Neural cell (in vitro differentiated cells): Measurements from ENCODE around the gene KIF5C.

Source experiments
- EP300 ChIP-seq: fragments of 450-650 bp; conservative IDR thresholded peaks from 2 replicates; pipeline ENCODE4 v1.6.1; 2014; ENCODE audit warnings: antibody characterized with exemption, mild to moderate bottlenecking, moderate library complexity; ENCODE audit not compliant: poor library complexity, severe bottlenecking
- EZH2 ChIP-seq: fragments of 200-600, 300-800 bp; shearing (Covaris generic), sonication (generic); IDR thresholded peaks from 2 replicates; pipeline ENCODE4 v1.6.1; 2014; ENCODE audit warnings: antibody characterized with exemption, low read length, borderline replicate concordance, mild to moderate bottlenecking; ENCODE audit not compliant: insufficient read depth, poor library complexity, severe bottlenecking
- POLR2AphosphoS5 ChIP-seq: IDR thresholded peaks from 2 replicates; pipeline ENCODE4 v1.6.1; 2012
- RAD21 ChIP-seq: fragments of 450-650 bp; conservative IDR thresholded peaks from 2 replicates; pipeline ENCODE4 v1.6.1; 2014; ENCODE audit warnings: antibody characterized with exemption, mild to moderate bottlenecking, moderate library complexity
- SMC3 ChIP-seq: fragments of 450-650 bp; conservative IDR thresholded peaks from 2 replicates; pipeline ENCODE4 v1.6.1; 2014; ENCODE audit warnings: antibody characterized with exemption, mild to moderate bottlenecking, moderate library complexity; ENCODE audit not compliant: poor library complexity
- TAF1 ChIP-seq: IDR thresholded peaks from 2 replicates; pipeline ENCODE4 v1.6.1; 2012; ENCODE audit warnings: low read depth
- TF ChIP-seq, protein P1 (sequence below): fragments of 450-650 bp; IDR thresholded peaks from 2 replicates; pipeline ENCODE4 v1.5.1; 2014; ENCODE audit warnings: antibody characterized with exemption, mild to moderate bottlenecking, moderate library complexity; ENCODE audit not compliant: poor library complexity, severe bottlenecking
- TF ChIP-seq, protein P2 (sequence below): IDR thresholded peaks from 2 replicates; pipeline ENCODE4 v1.6.1; 2012; ENCODE audit warnings: borderline replicate concordance

DNA sequence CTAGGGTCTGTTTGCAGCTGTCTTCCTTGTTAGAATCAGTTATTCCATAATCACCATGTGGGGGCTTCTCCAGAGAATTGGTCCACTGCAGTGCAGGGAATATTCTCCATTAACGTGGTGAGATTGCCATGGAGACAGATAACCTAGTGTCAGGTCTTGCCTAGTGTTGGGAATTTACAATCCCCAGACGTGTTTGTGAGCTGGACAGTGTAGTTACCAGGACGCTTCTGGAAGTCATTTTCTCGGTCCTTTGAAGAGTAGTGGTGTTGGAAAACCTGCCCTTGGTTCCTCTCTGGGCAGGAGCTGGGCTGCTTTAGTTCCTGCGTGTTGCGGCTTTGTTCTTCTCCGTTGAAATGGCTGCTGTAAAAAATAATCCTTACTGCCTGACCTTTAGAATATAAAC is 94.6 kb downstream of the KIF5C start:
- TF ChIP-seq EP300 (peak; percentile 25), EZH2 (no peak), POLR2AphosphoS5 (peak; percentile 48), SMC3 (peak; percentile 41), TAF1 (no peak), RAD21 (no peak)
- TF ChIP-seq, protein P1, sequence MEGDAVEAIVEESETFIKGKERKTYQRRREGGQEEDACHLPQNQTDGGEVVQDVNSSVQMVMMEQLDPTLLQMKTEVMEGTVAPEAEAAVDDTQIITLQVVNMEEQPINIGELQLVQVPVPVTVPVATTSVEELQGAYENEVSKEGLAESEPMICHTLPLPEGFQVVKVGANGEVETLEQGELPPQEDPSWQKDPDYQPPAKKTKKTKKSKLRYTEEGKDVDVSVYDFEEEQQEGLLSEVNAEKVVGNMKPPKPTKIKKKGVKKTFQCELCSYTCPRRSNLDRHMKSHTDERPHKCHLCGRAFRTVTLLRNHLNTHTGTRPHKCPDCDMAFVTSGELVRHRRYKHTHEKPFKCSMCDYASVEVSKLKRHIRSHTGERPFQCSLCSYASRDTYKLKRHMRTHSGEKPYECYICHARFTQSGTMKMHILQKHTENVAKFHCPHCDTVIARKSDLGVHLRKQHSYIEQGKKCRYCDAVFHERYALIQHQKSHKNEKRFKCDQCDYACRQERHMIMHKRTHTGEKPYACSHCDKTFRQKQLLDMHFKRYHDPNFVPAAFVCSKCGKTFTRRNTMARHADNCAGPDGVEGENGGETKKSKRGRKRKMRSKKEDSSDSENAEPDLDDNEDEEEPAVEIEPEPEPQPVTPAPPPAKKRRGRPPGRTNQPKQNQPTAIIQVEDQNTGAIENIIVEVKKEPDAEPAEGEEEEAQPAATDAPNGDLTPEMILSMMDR = no peak
- TF ChIP-seq, protein P2, sequence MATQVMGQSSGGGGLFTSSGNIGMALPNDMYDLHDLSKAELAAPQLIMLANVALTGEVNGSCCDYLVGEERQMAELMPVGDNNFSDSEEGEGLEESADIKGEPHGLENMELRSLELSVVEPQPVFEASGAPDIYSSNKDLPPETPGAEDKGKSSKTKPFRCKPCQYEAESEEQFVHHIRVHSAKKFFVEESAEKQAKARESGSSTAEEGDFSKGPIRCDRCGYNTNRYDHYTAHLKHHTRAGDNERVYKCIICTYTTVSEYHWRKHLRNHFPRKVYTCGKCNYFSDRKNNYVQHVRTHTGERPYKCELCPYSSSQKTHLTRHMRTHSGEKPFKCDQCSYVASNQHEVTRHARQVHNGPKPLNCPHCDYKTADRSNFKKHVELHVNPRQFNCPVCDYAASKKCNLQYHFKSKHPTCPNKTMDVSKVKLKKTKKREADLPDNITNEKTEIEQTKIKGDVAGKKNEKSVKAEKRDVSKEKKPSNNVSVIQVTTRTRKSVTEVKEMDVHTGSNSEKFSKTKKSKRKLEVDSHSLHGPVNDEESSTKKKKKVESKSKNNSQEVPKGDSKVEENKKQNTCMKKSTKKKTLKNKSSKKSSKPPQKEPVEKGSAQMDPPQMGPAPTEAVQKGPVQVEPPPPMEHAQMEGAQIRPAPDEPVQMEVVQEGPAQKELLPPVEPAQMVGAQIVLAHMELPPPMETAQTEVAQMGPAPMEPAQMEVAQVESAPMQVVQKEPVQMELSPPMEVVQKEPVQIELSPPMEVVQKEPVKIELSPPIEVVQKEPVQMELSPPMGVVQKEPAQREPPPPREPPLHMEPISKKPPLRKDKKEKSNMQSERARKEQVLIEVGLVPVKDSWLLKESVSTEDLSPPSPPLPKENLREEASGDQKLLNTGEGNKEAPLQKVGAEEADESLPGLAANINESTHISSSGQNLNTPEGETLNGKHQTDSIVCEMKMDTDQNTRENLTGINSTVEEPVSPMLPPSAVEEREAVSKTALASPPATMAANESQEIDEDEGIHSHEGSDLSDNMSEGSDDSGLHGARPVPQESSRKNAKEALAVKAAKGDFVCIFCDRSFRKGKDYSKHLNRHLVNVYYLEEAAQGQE = peak; percentile 96
